ENCODE results near the gene HDAC4.

The HDAC4 gene

DNA sequence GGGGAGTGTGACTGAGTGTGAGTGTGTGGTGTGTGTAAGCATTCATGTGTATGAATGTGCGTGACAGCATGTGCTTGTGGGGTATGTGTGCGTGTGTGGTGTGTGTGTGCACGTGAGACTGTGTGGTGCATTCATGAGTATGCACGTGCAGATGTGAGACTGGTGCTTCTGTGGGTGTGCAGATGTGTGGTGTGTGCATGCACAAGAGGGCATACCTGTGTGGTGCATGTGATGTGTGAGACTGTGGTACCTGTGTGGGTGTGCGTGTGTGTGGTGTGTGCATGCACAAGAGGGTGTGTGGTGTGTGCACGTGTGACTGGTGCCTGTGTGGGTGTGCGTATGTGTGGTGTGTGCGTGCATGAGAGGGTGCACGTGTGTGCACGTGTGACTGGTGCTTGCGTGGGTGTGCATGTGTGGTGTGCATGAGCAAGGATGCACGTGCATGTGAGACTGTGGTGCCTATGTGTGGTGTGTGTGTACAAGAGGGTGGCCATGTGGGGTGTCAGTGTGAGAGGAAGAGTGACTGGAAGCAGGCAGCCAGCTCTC, 339.6 kb downstream of the HDAC4 start:
- H3K9me3 Mint-ChIP-seq = no peaks in the 10 kb centered on the region

DNA sequence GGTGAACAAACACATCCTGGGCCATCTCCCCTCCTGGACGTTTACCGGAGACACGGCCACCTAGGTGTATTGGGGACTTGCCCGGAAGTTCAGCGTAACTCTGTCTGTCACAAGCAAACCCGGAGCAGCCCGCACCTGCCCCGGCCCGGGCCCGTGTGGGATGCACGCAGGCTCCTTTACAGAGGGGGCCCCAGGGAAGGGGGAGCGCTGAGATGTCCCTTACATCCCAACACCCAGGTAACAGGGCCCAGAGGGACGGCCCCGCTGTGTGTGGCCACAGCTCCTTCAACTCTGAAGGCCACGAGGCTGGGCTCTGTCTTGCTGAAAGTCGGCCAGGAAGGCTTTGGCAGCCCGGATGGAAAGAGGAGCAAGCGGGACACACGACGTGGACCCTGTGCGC, 340.1 kb downstream of the HDAC4 start:
- Mint-ChIP-seq H3K9me3 (no peaks in the 10 kb centered on the region), H3K27me3 (no peaks in the 10 kb centered on the region), H3K27ac (no peak overlapping the region), H3K4me3 (no peak overlapping the region), H3K36me3 (ENCODE audit: low read depth) (peaks cover 8% of the 10 kb centered on the region), H3K4me1 (ENCODE audit: low read depth) (no peaks in the 10 kb centered on the region)

More for the DNA sequence above, 339.6 kb downstream of the HDAC4 start:
- H3K4me3 Mint-ChIP-seq = no peak overlapping the region
- H3K36me3 Mint-ChIP-seq (ENCODE audit: low read depth) = peaks cover 11% of the 10 kb centered on the region
- H3K27ac Mint-ChIP-seq = no peak overlapping the region
- H3K27me3 Mint-ChIP-seq = no peaks in the 10 kb centered on the region
- no peaks in the 10 kb centered on the region for H3K4me1 Mint-ChIP-seq (ENCODE audit: low read depth)

DNA sequence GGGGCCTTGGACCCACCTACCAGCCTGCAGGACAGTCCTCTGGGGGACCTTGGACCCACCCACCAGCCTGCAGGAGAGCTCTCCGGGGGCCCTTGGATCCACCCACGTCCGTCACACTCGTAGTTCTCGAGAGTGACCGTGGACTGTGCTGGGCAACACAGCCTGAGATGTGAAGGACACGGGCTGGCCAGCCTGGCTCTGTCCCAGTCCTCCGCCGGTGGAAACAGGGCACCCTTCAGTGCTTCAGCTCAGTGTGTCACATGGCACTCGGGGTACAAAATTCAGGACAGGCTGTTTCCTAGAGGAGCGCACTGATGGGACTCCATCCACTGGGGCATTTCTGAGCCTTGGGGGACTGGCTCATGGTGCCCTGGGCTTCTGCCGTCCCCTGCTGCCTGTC, 341.0 kb downstream of the HDAC4 start:
- no peak overlapping the region for H3K4me3 Mint-ChIP-seq
- peaks cover 13% of the 10 kb centered on the region for H3K36me3 Mint-ChIP-seq (ENCODE audit: low read depth)
- H3K9me3 Mint-ChIP-seq = no peaks in the 10 kb centered on the region
- H3K27ac Mint-ChIP-seq = no peak overlapping the region
- H3K4me1 Mint-ChIP-seq (ENCODE audit: low read depth) = no peaks in the 10 kb centered on the region
- H3K27me3 Mint-ChIP-seq = no peaks in the 10 kb centered on the region

DNA sequence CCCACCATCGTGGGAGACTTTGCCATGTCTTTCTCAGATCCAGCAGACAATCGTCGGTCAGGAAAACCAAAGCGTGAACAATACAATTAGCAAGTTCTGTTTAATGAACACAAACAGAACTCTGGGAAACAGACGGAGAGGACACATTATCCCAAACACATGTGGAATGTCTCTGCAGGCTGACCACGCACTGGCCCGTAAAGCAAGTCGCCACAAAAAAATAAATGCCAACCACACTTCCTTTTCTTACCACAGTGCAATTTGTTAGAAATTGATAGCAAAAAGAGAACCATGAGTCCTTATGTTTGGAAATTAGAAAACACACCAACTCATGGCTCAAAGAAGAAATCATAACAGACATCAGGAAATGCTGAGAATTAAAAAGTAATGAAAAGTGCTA, 342.1 kb downstream of the HDAC4 start:
- no peaks in the 10 kb centered on the region for H3K9me3 Mint-ChIP-seq
- H3K36me3 Mint-ChIP-seq (ENCODE audit: low read depth) = peaks cover 15% of the 10 kb centered on the region
- H3K4me1 Mint-ChIP-seq (ENCODE audit: low read depth) = no peaks in the 10 kb centered on the region
- H3K4me3 Mint-ChIP-seq = no peak overlapping the region
- no peaks in the 10 kb centered on the region for H3K27me3 Mint-ChIP-seq
- no peak overlapping the region for H3K27ac Mint-ChIP-seq

DNA sequence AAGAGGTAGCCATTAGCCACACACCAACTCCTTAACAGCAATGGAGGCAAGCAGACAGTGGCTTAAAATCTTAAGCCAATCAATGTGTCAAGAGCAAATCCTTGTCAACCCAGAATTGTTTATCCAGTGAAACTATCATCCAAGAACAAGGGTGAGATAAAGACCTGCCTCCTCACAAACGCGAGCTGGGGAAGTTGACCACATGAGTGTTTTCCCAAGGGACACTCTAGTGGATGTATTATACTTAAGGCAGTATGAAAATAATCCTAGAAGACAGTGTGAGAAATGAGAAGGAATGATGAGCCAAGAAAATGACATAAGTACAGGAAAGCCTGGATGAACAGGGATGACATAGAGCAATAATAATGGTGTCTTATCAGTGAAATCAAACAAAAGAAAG, 343.3 kb downstream of the HDAC4 start:
- H3K4me3 Mint-ChIP-seq = no peak overlapping the region
- no peak overlapping the region for H3K27ac Mint-ChIP-seq
- H3K4me1 Mint-ChIP-seq (ENCODE audit: low read depth) = no peaks in the 10 kb centered on the region
- no peaks in the 10 kb centered on the region for H3K9me3 Mint-ChIP-seq
- no peaks in the 10 kb centered on the region for H3K27me3 Mint-ChIP-seq
- H3K36me3 Mint-ChIP-seq (ENCODE audit: low read depth) = peaks cover 26% of the 10 kb centered on the region

DNA sequence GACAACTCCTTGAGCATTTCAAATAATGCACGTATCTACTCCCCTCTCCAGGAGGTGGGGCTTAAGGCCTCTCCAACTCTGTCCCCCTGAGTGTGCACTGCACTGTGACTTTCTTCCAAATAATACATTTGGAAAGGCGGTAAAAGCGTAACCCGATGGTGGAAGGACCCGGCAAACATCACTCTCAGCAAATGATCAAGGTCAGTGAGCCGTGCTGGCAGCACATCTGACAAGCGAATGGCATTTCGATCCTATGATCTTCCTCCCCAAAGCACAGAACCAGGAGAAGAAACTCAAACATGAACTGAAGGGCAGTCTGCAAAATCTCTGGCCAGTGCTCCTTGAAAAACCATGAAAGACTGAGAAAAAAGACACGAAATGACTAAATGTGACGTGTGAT, 344.2 kb downstream of the HDAC4 start:
- H3K36me3 Mint-ChIP-seq (ENCODE audit: low read depth) = peaks cover 32% of the 10 kb centered on the region
- H3K27ac Mint-ChIP-seq = no peak overlapping the region
- H3K4me3 Mint-ChIP-seq = no peak overlapping the region
- no peaks in the 10 kb centered on the region for H3K4me1 Mint-ChIP-seq (ENCODE audit: low read depth)
- no peaks in the 10 kb centered on the region for H3K9me3 Mint-ChIP-seq
- no peaks in the 10 kb centered on the region for H3K27me3 Mint-ChIP-seq

DNA sequence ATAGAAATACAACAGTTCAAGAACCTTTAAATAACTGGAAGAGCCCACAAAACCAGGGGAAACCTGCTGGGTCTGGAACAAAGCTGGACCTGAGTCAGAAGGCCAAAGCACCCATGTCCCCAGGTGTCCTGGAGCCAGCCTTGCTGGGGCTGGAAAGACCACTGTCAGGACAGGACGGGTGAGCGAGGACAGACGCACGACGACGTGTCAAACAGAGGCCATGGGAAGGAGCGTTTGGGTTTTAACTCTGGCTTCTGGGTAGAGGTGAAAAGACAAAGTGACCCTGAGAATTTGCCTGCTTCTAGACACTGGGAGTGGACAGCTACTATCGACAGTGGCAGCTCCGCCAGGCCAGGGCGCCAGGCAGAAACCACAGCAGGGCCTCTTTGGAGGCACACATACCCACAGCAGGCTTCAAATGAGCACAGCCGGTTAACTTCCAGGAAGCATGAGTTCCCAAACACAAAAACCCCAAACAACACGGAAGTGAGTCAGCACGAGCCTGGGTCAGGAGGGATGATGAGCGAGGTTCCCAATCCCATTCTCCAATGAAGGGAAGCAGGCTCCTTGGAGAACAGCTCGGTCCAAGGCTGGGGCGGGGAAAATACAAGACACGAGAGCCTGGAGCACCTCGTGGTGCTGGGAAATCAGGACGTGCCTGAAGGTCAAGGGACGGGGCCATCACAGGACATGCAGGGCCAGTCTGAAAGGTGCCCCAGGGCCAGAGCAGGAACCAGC, 344.9 kb downstream of the HDAC4 start:
- Mint-ChIP-seq H3K4me3 (no peak overlapping the region), H3K27me3 (no peaks in the 10 kb centered on the region), H3K36me3 (ENCODE audit: low read depth) (peaks cover 26% of the 10 kb centered on the region), H3K9me3 (no peaks in the 10 kb centered on the region), H3K27ac (no peak overlapping the region), H3K4me1 (ENCODE audit: low read depth) (no peaks in the 10 kb centered on the region)

DNA sequence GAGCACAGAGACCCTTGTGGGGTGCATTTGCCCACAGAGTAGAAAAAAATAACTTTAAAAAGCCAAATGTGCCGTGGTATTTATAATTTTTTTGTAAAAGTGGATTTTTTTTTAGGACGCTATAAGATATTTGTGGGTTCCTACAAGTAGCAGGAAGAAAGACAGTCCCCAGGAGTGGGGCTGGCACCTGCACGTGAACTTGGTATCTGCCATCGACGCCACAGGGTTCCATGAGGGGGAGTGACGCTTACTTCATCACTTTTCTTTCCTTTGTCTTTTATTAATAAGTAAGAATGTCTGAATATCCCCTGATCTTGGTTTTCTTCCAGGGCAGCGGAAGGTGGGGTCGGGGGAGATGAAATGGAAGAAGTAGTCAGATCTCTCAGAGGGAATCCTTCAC, 345.9 kb downstream of the HDAC4 start:
- Mint-ChIP-seq H3K27me3 (no peaks in the 10 kb centered on the region), H3K36me3 (ENCODE audit: low read depth) (peaks cover 24% of the 10 kb centered on the region)

DNA sequence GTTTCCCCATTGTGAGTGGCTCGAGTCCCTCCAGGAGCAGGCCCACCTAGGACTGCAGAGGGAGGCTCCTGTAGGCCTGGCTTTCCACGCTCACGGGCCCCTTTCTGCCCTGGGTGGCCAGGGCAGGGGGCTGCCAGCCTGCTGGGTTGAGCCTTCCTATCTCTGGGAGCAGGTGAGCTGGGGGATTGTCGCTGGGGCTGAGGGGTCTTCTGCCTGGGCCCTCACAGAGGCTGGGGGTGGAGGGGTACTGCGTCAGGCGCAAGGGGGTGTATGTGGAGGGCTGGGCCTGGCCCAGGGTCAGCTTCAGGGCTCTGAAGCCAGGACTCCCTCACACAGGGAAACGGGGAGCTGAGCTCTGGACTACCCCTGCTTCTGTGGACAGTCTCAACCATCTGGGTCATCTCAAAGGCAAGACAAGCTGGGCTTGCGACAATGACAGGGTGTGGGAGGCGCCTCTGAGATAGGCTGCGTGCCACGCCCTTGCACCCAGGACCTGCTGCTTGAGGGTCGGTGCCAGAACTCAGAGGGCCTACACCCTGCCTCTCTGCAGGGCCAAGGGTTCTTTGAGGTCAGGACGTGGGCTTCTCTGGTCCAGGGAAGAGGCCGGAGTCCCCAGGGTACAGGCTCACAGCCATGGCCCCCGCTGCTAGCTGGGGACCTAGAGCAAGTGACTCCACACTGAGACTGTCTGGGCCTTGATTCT, 346.9 kb downstream of the HDAC4 start:
- H3K27me3 Mint-ChIP-seq = no peaks in the 10 kb centered on the region
- no peak overlapping the region for H3K27ac Mint-ChIP-seq
- H3K9me3 Mint-ChIP-seq = no peaks in the 10 kb centered on the region
- no peak overlapping the region for H3K4me3 Mint-ChIP-seq
- H3K4me1 Mint-ChIP-seq (ENCODE audit: low read depth) = no peaks in the 10 kb centered on the region
- H3K36me3 Mint-ChIP-seq (ENCODE audit: low read depth) = peaks cover 24% of the 10 kb centered on the region

More for the DNA sequence above, 345.9 kb downstream of the HDAC4 start:
- H3K27ac Mint-ChIP-seq = no peak overlapping the region
- H3K4me1 Mint-ChIP-seq (ENCODE audit: low read depth) = no peaks in the 10 kb centered on the region
- H3K9me3 Mint-ChIP-seq = no peaks in the 10 kb centered on the region
- H3K4me3 Mint-ChIP-seq = no peak overlapping the region

DNA sequence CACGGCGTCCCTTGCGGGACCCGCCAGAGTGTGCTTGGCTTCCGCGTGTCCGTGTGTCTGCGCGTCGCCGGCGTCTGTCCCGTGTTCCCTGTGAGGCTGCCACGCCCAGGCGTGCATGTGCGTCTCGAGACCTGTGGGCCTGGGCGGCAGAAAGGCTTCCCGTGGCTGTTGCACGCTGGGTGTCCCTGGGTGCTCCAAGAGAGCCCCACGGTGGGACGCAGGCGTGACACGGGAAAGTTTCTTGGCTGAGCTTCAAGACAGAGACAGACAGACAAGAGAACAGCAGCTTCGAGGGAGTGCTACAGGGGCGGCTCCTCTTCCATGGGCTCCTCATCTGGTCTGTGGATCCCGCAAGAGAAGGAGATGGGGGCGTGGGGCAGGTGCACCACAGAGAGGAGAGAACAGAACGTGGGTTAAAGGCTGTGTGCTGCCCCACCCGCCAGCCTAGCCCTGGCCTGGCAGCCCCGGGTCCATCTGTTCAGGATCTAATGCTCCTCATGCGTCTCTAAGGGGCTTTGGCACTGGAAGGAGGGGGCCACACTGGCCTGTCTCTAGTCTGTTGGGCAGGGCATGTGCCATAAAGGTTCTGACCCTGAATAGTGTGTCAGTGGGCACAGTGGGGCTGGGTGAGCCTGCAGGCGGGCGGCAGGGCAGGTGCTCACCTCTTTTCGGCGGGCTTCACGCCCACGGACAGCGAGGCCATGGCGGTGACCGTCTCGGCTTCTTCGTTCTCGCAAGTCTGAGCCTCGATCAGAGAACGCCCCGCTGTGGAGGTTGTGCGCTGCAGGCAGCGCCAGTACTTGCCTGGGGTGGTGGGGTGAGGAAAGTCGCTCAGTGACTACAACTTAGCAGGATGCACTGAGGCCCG, 347.8 kb downstream of the HDAC4 start:
- Mint-ChIP-seq H3K36me3 (ENCODE audit: low read depth) (peaks cover 28% of the 10 kb centered on the region), H3K9me3 (no peaks in the 10 kb centered on the region), H3K27me3 (no peaks in the 10 kb centered on the region), H3K27ac (no peak overlapping the region), H3K4me3 (no peak overlapping the region), H3K4me1 (ENCODE audit: low read depth) (no peaks in the 10 kb centered on the region)

DNA sequence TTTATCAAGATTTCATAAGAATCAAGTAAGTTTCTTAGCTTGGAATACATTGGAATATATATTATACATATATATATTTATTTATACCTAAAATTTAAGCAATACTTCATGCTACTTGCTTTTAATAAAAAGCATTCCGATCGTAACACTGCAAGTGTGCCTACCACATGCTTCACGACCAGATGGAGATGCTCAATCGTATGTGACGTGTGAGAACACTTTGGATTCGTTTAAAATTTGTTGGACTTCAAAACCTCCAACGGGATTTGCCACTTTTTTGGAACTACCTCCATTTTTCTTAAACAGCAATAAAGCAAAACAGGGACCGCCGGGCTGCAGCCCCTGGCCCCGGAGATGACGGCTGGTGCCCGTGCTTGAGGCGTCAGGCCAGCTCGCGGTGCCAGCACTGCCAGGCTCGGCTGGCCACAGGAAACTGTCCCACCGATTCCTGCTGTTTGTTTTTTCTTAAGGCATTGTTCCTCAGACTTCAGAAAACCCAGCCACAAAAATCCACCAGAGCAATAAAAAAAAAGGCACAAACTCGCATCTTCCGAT, 348.9 kb downstream of the HDAC4 start:
- Mint-ChIP-seq H3K9me3 (no peaks in the 10 kb centered on the region), H3K36me3 (ENCODE audit: low read depth) (peaks cover 30% of the 10 kb centered on the region), H3K27ac (no peak overlapping the region), H3K4me1 (ENCODE audit: low read depth) (no peaks in the 10 kb centered on the region), H3K27me3 (no peaks in the 10 kb centered on the region), H3K4me3 (no peak overlapping the region)

DNA sequence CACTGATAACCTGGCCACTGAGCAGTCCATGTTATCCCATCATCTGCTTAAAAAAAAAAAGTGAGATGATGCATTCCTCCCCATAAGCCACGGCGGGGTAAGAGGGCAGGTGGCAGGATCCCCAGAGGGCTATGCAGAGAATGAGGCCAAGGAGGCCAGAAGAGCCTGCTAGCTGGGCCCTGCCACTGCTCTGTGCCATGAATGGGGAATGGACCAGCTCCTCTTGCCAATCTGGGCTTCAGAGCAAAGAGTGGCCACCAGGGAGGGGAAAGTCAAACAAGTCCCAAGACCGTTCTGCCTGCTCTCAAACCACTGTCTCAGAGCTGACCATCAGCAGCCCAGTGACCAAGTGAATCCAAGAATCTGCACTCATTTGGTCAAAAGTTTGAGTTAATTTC, 350.6 kb downstream of the HDAC4 start:
- Mint-ChIP-seq H3K4me3 (no peak overlapping the region), H3K27me3 (no peaks in the 10 kb centered on the region), H3K36me3 (ENCODE audit: low read depth) (peaks cover 29% of the 10 kb centered on the region), H3K27ac (no peak overlapping the region), H3K4me1 (ENCODE audit: low read depth) (no peaks in the 10 kb centered on the region), H3K9me3 (no peaks in the 10 kb centered on the region)

DNA sequence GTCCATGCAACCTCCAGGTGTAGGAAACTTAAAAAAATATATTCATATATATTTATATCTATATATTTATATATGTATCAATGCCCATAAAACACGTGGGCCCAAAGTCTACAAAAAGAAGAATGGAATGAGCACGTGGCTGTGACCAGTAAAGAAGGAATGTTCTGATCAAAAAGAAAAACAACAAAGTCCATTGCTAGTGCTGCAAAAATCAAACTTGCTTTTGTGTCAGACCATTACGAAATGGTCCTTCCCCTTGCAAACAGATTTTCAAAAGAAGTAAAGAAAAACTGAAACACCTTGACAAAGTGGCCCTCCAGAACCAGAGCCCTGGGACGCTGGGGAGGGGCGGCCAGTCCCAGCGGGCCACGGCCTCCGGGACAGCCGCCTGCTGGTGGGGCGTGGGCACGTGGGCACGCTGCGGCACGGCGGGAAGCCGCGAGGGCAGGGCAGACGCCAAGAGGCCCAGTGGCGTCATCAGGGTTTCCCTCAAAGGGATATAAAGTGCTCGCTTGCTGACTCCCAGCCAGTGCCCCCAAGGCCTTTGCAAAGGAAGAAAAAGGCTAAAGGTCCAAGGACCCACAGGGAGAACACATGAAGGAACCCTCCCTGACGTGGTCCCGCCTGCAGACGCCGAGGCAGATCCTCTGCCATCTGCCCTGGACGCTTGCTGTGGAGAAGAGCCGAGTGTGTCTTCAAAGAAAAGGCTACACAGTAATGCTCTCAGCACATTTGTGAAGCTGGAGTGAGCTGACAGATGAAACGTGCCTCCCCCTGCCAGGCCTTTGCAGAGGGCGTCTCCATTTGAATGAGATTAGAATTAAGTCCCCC, 351.2 kb downstream of the HDAC4 start:
- Mint-ChIP-seq H3K4me1 (ENCODE audit: low read depth) (no peaks in the 10 kb centered on the region), H3K4me3 (no peak overlapping the region), H3K9me3 (no peaks in the 10 kb centered on the region), H3K27ac (no peak overlapping the region), H3K36me3 (ENCODE audit: low read depth) (peaks cover 23% of the 10 kb centered on the region), H3K27me3 (no peaks in the 10 kb centered on the region)

DNA sequence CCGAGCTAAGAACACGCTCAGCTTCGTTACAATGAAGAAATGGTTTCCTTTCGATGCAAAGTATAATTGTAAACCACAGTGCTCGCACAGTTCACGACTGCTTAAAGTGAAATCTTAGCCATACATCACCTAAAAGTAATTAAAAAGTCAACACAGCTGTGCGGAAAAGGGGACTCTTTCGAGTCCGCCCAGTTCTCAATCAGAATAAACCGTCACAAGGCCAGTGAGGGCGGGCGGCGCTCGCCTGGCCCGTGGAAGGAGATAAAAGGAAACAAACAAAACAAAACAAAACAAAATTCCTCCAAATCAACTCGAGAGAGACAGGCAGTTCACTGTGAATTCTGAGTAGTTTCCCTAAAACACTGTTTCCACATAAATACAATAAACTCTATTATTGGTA, 352.1 kb downstream of the HDAC4 start:
- Mint-ChIP-seq H3K9me3 (no peaks in the 10 kb centered on the region), H3K4me1 (ENCODE audit: low read depth) (no peaks in the 10 kb centered on the region), H3K4me3 (no peak overlapping the region), H3K36me3 (ENCODE audit: low read depth) (peaks cover 23% of the 10 kb centered on the region), H3K27ac (no peak overlapping the region), H3K27me3 (no peaks in the 10 kb centered on the region)

All from stimulated activated naive CD8-positive, alpha-beta T cell treated with anti-CD3 and anti-CD28 coated beads, Interleukin-15, Interleukin-2, amounts not matched to agents 100 ng/mL and 50 ng/mL, for 24 hours (primary cell).